NCI-H774 (cell line): Measurements from ENCODE around the gene GOLGA8O.
"Not testable (repeated sequence)": the region's sequence is repeated elsewhere in the genome, so short reads cannot be mapped to it uniquely, and the experiment has no call there.

Experiments used
- DNase-seq: peaks from one replicate; lab custom pipeline; 2025; lab: John Stamatoyannopoulos, UW

Gene GOLGA8O, protein sequence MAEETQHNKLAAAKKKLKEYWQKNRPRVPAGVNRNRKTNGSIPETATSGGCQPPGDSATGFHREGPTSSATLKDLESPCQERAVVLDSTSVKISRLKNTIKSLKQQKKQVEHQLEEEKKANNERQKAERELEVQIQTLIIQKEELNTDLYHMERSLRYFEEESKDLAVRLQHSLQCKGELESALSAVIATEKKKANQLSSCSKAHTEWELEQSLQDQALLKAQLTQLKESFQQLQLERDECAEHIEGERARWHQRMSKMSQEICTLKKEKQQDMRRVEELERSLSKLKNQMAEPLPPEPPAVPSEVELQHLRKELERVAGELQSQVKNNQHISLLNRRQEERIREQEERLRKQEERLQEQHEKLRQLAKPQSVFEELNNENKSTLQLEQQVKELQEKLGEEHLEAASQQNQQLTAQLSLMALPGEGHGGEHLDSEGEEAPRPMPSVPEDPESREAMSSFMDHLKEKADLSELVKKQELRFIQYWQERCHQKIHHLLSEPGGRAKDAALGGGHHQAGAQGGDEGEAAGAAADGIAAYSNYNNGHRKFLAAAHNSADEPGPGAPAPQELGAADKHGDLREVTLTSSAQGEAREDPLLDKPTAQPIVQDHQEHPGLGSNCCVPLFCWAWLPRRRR

GRCh38 chr15:32455534-32455933 is at the start of gene GOLGA8O:
TSS of gene GOLGA8O (minus strand) at chr15:32455634. CDS start at chr15:32455536, 98 bp downstream.
- DNase-seq, result not testable (repeated sequence)

- not testable (repeated sequence) for DNase-seq
Measured at GRCh38 chr15:32504152-32504811, 48.8 kb upstream of the GOLGA8O start.

GRCh38 chr15:32502946-32503345 is 47.5 kb upstream of the GOLGA8O start:
- not testable (repeated sequence) for DNase-seq

- not testable (repeated sequence) for DNase-seq
Measured at GRCh38 chr15:32492768-32493167, 37.3 kb upstream of the GOLGA8O start.

DNA sequence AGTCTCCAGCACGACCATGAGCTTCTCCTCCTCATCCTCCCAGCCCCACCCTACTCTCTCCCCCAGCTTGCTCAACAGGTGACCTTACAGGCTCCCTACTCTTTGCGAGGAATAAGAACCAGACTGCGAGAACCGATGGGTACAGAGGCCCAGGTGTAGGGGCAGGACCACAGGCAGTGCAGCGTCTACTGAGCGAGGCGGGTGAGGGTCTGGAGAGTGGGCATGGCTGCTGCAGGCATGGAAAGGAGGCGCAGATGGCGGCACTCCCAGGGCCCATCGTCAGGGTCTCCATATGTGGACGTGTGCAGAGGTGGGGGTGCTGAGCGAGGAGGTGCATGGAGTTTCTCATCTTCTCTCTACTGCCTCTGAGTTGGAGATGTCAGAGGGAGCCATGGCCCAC is 31.0 kb upstream of the GOLGA8O start:
- DNase-seq, result not testable (repeated sequence)

- DNase-seq, result not testable (repeated sequence)
Measured at GRCh38 chr15:32483377-32483776, 27.9 kb upstream of the GOLGA8O start.

- DNase-seq, result not testable (repeated sequence)
Measured at GRCh38 chr15:32481683-32482082, 26.2 kb upstream of the GOLGA8O start.

DNA sequence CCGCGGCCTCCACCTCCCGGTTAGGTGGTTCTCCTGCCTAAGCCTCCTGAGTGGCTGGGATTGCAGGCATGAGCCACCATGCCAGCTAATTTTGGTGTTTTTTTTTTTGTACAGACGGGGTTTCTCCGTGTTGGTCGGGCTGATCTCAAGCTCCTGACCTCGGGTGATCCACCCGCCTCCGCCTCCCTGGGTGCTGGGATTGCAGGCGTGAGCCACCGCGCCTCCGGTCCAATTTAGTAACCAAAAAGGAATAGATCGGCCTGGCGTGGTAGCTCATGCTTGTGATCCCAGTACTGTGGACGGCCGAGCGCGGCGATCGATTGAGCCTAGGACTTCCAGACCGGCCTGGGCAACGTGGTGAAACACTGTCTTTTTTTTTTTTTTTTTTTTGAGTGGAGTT is 12.6 kb upstream of the GOLGA8O start:
- not testable (repeated sequence) for DNase-seq

GRCh38 chr15:32440445-32440977 is 14.9 kb downstream of the GOLGA8O start:
- DNase-seq, result not testable (repeated sequence)

GRCh38 chr15:32434102-32434963 is 21.1 kb downstream of the GOLGA8O start:
- DNase-seq, result not testable (repeated sequence)

DNA sequence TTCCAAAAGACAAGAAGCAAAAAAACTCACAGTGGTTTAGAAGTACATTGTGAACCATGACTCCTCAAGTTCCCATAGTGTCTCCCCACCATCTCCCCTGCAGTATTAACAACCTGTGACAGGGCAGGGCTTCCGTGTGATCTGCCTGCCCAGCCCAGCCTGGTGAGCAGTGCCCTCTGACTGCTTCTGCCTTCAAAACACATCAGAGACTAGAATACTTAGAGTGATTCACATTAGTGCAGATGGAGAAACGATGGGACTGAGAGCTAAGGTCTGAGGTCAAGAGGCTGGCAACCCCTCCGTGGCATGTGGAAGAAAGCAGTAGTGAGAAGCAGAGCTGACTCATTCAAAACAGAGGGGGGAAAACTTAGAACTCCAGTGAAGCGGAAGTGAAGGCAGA is 27.8 kb downstream of the GOLGA8O start:
- not testable (repeated sequence) for DNase-seq

GRCh38 chr15:32426511-32426910 is 28.9 kb downstream of the GOLGA8O start:
- DNase-seq, result not testable (repeated sequence)

DNA sequence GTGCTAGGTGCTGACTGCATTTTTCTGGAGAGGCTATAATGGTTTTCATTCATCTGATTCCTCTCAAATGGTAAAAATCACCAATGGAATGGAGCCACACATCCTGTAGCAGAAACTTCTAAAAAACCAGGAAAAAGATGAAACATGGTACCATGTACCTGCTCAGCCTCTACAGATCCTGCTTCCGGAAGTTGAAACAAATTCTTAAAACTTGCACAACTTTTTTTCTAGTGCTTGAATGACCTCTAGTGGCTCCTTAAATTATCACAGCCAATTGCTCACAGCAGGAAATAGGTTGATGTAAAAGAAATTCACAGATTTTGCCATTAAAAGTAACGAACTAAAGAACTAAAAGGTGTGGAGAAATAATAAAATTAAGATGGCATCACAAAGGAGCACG is 47.5 kb downstream of the GOLGA8O start:
- not testable (repeated sequence) for DNase-seq

- DNase-seq, result not testable (repeated sequence)
Measured at GRCh38 chr15:32403192-32403591, 52.2 kb downstream of the GOLGA8O start, which contains the start of gene GOLGA8K. TSS of gene GOLGA8K (minus strand) at chr15:32403292. CDS start at chr15:32403194, 98 bp downstream.

GRCh38 chr15:32396522-32396921 is 58.9 kb downstream of the GOLGA8O start:
- not testable (repeated sequence) for DNase-seq
